ENCODE data around the gene ANXA2R.
"Not testable (repeated sequence)": the region's sequence is repeated elsewhere in the genome, so short reads cannot be mapped to it uniquely, and the experiment has no call there.

The ANXA2R gene

DNA sequence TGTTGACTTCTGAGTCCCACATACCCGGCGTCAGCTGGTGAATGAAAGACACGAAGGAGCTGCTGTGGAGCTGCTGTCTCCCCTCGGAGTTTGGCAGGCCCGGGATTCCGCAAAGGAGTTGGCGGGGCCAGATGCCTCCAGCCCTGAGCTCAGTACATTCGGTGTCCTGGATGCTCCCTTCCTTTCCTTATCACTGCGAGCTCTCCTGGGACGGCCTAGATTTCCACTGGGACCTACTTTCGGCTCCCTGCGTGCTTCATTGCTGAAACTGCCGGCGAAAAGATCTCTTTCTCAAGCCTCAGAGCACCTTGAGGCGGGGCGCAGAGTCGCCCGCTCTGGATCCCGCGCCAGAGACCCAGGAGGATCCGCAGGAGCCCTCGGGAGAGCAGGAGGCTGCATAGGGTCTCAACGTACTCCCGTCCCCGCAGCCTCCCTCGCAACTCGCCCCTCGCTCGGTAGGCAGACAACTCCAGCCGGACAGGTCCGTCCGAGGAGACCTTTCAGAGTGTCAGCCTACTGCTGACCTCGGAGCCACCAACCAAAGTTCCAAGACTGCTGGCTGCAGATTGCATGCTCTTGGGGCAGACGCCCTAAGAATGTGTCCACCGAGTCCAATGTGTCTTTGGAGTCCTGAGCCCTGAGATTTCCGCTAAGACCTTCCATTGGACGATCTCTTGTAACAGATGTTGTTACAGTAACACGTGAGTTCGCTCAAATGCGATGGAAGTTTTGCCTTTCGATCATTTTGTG, 6.1 kb downstream of the ANXA2R start:
- no peak for DNase-seq

DNA sequence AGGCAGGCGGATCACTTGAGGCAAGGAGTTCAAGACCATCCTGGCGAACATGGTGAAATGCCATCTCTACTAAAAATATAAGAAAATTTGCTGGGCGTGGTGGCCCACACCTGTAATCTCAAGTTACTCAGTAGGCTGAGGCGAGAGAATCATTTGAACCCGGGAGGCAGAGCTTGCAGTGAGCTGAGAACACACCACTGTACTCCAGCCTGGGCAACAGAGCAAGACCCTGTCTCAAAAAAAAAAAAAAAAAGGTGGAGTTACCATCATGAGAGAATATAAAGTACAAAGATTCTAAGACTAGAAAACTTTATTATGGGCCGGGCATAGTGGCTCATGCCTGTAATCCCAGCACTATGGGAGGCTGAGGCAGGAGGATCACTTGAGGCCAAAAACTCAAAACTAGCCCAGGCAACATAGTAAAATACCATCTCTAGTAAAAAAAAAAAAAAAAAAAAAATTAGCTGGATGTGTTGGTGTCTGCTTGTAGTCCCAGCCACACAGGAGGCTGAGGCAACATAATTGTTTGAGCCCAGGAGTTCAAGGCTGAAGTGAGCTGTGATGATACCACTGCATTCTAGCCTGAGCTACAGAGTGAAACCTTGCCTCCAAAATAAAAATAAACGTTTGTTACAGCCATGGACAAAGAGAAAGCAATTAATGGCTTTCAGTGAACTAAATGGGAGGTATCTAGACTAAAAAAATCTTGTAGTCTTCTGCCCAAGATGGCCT, 12.9 kb downstream of the ANXA2R start:
- no peak for DNase-seq

DNA sequence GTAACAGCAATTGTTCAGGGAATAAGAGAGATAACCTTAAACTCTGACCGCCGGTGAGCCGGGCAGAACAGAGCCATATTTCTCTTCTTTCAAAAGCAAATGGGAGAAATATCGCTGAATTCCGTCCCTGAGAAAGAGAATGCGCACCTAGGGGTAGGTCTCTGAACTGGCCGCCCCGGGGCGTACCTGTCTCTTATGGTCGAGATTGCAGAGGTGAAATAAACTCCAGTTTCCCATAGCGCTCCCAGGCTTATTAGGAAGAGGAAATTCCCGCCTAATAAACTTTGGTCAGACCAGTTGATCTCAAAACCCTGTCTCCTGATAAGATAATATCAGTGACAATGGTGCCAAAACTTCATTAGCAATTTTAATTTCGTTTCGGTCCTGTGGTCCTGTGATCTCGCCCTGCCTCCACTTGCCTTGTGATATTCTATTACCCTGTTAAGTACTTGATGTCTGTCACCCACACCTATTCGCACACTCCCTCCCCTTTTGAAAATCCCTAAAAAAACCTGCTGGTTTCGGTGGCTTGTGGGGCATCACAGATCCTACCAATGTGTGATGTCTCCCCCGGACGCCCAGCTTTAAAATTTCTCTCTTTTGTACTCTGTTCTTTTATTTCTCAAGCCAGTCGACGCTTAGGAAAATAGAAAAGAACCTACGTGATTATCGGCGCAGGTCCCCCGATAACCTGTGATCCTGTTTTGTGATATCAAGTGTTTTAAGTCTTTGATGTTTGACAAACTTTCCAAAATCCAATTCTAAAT, 14.8 kb downstream of the ANXA2R start:
- DNase-seq, result not testable (repeated sequence)

DNA sequence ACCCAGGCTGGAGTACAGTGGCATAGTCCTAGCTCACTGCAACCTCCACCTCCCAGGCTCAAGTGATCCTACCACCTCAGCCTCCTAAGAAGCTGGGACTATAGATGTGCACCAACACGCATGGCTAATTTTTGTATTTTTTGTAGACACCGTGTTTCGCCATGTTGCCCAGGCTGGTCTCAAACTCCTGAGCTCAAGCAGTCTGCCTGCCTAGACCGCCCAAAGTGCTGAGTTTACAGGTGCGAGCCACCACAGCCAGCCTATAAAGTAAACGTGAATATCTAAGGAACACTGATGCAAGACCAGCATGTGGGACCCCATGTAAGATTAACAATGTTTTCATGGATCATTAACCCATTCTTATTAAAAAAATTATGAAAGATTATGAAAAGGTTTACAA, 15.9 kb downstream of the ANXA2R start:
- DNase-seq, result no peak

DNA sequence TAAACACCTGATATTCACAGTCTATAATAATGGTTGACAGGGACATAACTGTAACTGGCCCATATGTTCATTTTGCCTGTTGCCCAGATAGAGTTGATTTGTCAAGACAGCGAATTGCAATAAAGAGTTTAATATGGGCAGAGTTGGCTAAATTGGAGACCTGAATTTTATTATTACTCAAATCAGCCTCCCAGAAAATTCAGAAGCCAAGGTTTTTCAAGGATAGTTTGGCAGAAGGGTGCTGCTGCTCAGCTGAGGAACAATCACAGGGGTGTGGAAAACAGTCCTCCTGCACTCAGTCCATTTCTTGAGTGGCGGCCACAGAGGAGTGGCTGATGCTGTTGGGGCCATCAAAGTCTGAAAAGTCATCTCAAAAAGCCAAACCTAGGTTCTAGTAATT, 19.0 kb downstream of the ANXA2R start:
- no peak for DNase-seq

DNA sequence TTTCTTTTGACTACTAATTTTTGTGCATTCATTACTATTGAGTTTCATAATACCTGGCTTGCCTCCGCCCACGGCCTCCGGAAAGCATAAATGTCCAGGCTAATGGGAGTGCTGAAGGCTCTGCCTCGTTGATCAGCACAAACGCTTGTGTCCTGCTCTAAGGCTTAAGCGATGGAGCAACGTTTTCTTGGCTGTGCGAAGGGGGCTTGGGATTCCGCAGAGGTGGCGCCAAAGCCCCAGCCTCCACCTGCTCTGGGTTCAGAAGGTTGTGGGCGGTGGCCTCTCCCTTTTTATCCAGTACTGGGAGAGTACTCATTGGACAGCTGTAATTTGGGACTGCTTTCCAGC, 19.7 kb downstream of the ANXA2R start:
- peak; percentile 77 for DNase-seq

DNA sequence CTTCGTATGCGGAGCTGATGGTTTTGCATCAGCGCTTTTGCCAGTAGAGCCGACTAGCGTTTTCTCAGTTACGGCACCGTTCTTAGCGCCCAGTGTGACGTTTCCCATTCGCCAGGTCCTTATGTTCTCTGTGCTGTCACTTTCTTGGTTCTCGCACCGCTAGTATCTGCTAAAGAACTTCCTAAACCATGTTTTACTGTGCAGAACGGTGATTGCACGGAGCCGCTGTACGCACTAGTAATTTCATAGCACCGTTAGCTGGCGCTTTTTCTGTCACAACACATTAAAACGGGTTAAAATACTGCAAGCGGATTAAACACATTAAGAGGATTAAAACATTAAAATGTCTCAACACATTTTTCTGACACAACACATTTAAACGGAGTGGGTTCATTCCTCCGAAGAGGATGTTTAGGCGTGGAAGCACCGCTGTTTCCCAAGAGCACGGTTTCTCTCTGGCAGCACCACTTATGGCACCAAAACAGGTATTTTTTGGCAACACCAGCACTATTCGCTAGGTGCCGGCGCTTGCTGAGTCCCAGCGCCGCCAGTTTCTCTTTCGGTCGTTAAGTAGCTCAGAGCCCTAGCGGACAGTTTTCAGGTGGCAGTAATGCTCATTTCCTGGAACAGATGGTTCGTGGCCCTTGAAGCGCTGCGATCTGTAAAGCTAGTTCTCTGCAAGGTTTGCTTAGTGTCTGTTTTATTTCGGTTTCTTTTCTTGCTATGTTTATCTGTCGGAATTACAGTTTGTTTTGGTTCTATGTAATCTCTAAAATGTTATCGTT, 20.3 kb downstream of the ANXA2R start:
- DNase-seq, result peak; percentile 95

DNA sequence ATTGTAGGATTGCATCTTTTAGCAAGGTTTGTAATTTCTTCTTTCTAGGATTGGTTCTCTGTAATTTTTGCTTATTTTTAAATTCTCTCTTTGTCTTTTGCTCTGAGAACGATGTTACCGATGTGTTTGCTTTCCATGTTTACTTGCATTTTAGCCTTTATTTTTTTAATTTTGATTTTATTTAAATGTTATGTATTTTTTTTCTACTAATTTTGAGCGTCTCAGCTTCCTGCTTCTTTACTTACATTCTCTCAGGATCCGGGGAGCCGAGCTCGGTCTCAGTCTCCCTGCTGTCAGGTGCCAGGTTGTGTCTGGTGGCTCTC, 20.9 kb downstream of the ANXA2R start:
- DNase-seq, result no peak

DNA sequence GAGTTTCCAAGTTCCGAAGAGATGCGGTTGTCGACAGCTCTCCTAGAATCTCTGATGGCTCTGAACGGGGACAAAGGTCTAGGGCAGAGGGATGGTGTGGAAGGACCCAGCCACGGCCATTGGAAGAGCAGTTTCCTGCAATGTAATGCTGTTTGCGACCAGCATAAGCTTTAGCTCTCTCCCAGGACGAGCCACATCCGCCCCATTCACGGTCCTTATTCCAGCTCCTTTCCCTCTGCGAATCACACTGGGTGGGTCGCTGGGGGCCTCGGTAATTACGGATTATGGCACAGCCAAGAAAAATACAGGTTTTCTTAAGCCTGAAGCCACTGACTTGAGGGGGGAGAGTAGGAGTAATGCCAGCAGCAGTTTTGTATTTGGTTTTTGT, 22.7 kb downstream of the ANXA2R start:
- DNase-seq, result peak; percentile 53

DNA sequence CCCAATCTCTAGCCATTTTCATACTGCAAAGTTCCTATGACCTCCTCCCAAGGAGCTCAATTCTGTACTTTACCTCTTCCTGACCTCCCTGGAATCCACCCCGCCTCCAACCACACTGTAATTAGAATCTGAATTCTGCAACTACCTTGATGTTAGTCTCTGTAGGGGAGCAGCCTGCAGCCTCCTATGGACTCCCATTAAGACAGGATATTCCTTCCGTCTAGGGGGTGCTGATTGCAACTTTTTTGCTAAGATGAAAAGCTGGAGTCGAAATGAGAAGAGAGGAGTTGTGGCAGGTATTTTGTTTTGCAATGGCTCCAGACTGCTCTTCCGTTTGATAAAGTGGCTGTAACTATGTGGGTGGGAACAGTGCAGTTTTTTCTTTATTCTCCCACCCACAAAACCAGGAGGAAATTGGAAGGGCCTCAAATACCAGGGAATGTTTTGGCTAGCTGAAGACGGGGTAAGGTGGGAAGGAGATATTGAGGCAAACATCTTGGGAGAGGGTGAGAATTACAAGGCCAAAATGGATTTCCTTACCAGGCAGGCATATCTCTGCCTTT, 23.8 kb downstream of the ANXA2R start:
- DNase-seq, result no peak

DNA sequence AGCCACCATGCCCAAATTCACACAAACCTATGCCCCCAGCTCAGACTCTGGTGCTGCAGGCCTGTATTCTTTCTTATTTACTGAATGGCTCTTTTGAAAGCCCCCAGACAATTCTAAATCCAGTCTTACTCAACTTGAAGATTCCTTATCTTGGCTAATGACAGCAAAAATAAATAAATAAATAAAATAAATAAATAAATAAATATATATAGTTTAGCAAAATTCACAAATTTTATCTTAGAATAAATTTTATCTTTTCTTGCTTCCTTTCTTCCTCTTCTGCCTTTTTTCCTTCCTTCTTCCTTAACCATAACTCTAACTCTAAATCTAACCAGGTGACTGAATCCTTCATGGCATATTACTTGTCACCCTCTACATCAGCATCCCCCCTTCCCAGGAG, 25.6 kb downstream of the ANXA2R start:
- no peak for DNase-seq

DNA sequence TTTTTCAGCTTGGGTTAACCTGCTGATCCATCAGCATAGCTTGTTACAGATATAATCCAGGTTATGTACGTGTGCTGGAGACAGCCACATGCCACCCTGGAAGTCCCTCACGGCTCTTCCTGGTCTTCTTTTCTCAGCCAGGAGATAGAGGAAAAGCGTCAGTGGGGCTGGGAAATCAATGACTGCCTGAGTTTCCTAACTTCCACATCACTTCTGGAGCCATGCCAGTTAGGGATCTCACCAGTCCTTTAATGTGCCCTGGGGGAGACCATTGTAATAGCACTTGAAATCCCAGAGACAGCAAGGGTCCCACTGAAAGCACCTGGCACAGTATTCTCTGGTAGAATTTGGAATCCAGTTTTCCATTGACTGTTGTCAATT, 29.2 kb downstream of the ANXA2R start:
- DNase-seq, result no peak

DNA sequence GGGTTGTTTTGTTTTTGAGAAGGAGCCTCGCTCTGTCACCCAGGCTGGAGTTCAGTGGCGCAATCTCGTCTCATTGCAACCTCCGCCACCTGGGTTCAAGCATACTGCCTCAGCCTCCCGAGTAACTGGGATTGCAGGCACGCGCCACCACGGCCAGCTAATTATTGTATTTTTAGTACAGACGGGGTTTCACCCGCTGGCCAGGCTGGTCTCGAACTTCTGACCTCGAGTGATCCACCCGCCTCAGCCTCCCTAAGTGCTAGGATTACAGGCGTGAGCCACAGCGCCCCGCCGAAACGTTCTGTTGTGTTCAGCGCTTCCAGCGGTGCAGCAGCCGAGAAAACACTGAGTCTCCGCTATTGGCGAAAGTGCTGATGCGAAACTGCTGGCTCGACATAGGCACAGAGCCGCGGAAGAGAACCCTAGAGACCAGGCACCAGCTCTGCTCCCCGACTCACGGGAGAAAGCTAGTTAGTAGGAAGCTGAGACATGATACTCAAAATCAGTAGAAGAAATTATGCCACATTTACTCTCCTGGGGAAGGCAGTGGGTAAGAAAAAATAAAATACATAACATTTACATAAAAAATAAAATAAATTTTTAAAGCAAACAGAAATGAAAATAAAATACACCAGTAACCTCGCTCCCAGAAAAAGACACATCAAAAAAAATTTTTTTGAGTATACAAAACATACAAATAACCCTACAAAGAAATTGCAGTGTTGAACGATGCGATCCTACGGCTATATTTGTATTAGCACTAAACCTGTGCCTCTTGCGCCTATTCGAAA, 31.6 kb downstream of the ANXA2R start:
- peak; percentile 96 for DNase-seq

DNA sequence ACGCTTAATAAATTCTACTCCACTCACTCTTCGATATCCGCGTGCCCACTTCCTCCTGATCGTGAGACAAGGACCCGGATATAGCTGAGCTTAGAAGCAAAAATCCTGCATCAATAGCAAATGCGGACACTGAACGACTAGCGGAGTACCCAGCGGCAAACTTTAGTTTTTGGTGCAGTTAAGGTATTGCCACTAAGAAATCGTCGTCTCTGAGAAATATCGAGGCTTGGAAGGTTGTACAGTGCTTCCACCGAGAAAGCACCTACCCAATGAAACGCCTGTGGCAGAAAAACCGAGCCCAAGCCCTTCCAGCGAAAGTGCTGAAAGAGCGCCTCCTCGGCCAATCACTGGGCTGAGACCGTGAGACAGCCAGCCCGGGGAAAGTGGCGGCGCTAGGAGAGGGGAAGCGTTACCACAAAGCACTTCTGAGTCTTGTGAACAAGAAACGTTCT, 32.2 kb downstream of the ANXA2R start:
- peak; percentile 91 for DNase-seq

DNA sequence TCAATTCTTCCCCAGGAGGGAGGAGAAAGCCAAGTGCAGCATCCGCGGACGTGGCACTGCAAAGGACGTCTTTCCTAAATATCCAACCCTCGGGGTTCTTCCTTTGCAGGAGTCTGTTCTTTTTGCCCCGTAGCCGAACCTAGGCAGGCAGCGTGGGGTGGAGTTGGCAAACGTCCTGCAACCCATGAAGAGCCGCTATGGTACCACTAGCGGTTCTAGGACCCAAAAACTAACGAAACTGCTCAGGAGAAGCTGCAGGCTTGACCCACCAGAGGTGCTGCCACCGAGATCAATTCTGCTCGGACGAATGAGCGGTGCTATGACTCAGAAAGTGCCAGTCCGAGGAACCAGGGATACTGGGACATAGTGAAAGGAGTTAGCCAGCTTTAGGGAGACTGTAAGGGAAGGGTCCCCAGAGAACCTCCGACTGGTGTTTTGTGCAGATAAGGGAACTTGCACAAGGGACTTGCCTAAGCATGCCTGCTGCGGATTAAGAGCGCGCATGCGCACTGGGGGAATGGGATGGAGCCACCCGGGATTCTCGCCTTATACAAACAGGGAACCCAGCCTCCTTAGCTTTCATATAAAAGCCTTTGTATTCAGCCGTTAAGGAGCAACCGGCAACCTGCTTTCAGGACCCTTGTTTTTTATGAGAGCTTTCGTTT, 32.7 kb downstream of the ANXA2R start:
- peak; percentile 91 for DNase-seq

DNA sequence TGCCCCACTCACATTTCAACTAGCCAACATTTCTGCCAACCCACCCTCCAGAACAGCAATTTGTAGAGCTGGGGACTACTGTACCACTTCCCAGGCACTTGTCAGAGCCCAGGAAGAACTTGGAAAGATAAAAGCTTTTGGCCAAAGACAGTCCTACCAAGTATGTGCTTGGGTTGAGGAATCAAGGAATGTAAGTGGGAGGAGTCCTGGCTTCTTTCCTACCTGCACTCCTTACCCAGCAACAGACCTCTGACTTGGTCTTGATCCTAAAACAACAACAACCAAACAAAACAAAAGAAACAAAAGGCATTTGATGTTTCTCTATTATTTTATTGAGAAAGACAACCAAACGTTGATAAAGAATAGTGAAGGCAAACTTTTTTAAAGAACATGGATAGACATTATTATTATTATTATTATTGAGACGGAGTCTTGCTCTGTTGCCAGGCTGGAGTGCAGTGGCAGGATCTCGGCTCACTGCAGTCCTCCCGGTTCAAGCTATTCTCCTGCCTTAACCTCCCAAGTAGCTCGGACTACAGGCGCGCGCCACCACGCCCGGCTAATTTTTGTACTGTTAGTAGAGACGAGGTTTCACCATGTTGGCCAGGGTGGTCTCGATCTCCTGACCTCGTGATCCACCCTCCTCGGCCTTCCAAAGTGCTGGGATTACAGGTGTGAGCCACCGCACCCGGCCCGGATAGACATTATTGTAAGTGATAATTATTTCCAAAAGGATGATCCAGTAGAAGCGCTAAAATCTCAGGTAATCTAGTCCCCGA, 33.5 kb downstream of the ANXA2R start:
- no peak for DNase-seq

DNA sequence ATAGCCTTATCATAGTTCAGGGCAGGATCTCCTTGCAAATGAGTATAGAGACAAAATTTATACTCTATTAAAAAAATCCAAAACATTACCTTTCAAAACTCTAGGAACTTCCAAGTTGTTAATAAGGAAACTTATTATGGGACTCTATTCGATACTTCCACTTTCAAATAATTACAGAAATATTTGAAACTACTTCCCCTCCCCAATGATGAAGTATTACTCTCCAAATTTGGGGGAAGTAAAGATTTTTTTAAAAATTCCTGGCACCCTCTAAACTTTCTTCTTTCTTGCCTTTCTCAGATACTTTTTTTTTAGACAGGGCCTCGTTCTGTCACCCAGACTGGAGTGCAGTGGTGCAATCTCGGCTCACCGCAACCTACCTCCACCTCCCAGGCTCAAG, 35.1 kb downstream of the ANXA2R start:
- no peak for DNase-seq

DNA sequence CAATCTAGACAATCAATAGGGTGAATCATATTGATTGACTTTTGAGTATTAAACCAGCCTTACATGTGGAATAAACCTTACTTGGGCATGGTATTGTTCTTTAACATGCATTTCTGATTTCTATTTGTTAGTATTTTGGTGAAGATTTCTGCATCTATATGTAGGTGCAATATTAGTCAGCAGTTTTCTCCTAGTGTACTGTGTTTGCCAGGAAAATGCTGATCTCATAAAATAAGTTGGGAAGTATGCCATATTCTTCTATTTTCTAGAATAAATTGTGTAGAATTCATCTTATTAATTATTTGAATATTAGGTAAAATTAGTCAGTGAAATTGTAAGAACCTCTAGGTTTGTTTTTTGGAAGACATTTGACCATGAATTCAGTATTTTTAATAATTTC, 38.4 kb downstream of the ANXA2R start:
- no peak for DNase-seq

DNA sequence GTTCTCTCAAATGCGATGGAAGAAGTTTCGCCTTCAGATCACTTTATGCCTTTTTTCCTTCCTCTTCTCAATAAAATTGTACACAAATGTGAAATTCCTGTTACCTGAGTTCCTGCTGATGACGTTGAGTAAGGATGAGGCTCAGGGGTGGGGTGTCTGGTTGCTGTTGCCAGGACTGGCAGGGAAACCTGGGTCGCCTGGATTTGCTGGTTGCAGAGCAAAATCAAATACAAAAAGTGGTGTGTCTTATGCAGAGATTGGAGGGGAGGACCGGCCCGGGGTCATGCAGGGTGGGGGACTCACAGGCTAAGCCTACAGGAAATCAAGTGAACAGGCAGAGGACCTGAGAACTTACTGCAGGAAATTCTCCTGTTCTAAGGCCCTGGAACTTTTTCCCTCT, 39.2 kb downstream of the ANXA2R start:
- DNase-seq, result no peak

DNA sequence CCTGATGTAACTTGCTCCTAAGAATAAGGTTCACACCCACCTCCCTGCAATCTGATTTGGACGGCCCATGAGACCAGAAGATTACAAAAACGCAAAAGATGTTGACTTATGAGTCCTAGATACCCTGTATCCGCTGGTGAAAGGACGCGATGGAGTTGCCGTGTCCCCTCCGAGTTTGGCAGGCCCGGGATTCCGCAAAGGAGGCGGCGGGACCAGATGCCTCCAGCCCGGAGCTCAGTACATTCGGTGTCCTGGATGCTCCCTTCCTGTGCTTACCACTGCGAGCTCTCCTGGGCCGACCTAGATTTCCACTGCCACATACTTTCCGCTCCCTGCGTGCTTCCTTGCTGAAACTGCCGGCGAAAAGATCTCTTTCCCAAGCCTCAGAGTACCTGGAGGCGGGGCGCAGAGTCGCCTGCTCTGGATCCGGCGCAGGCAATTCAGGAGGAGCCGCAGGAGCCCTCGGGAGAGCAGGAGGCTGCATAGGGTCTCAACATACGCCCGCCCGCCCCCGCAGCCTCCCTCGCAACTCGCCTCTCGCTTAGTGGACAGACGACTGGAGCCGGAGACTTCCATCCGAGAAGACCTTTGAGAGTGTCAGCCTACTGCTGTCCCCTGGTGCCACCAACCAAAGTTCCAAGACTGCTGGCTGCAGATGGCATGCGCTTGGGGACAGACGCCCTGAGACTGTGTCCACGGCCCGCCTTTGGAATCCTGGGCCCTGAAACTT, 39.8 kb downstream of the ANXA2R start:
- DNase-seq, result peak; percentile 50
